Caco-2 (cell line): ENCODE results near the gene THSD8. TPM values are rescaled to one million over a fixed set of nuclear protein-coding genes. Genes with fewer than 3 reads are reported as not detected.
"Not testable (repeated sequence)": the region's sequence is repeated elsewhere in the genome, so short reads cannot be mapped to it uniquely, and the experiment has no call there.

ENCODE experiments used
- BruUV-seq: library from RNA; stranded (reverse); fragments of 400-500 nt; replicated peaks from 2 replicates; lab custom pipeline; 2021; lab: Mats Ljungman, UMichigan
- CTCF ChIA-PET: fragments of 300-600 bp; sonication (Branson Sonifier 250); formaldehyde crosslinking; loops from one replicate; lab custom pipeline; 2022; ENCODE audit warnings: antibody characterized with exemption; lab: Charles Lee
- POLR2A ChIA-PET: fragments of 300-600 bp; sonication (Branson Sonifier 250); formaldehyde crosslinking; loops from one replicate; lab custom pipeline; 2022; ENCODE audit warnings: antibody characterized with exemption; lab: Charles Lee
- DNase-seq, 2 experiments: peaks; one replicate each; pipeline versions ENCODE4 v3.0.0 to v3.0.0-alpha.2; 2020 to 2022
- H3K27me3 ChIP-seq: replicated peaks from 2 replicates; pipeline ENCODE4 v1.6.0; 2011; ENCODE audit warnings: low read length; ENCODE audit not compliant: control insufficient read depth, insufficient read depth
- H3K36me3 ChIP-seq: 2 replicates; pipeline ENCODE4 v1.5.1; 2011; ENCODE audit warnings: low read length; ENCODE audit not compliant: control insufficient read depth, insufficient read depth
- H3K4me1 ChIP-seq: fragments of 250-450 bp; sonication (Bioruptor Pico); 2 replicates; pipeline ENCODE4 v1.5.1; 2020; ENCODE audit warnings: mild to moderate bottlenecking
- H3K4me3 ChIP-seq: 2 replicates; pipeline ENCODE4 v1.5.1; 2011; ENCODE audit warnings: low read depth, mild to moderate bottlenecking, control low read depth, low read length
- H3K9me3 ChIP-seq: fragments of 250-450 bp; sonication (Bioruptor Pico); 2 replicates; pipeline ENCODE4 v1.5.1; 2020; ENCODE audit warnings: mild to moderate bottlenecking, moderate library complexity
- H3K27ac Mint-ChIP-seq: one replicate; pipeline ENCODE4 v1.8.0; 2022; ENCODE audit warnings: mixed read lengths; ENCODE audit not compliant: unreplicated experiment
- H3K27me3 Mint-ChIP-seq: one replicate; pipeline ENCODE4 v1.8.0; 2022; ENCODE audit warnings: mixed read lengths; ENCODE audit not compliant: insufficient read depth, unreplicated experiment
- H3K36me3 Mint-ChIP-seq: one replicate; pipeline ENCODE4 v1.8.0; 2022; ENCODE audit warnings: mild to moderate bottlenecking, mixed read lengths; ENCODE audit not compliant: insufficient read depth, unreplicated experiment
- H3K4me1 Mint-ChIP-seq: one replicate; pipeline ENCODE4 v1.8.0; 2022; ENCODE audit warnings: low read depth, mixed read lengths; ENCODE audit not compliant: unreplicated experiment
- H3K4me3 Mint-ChIP-seq: one replicate; pipeline ENCODE4 v1.8.0; 2022; ENCODE audit warnings: mild to moderate bottlenecking, moderate library complexity, mixed read lengths; ENCODE audit not compliant: unreplicated experiment
- H3K9me3 Mint-ChIP-seq: one replicate; pipeline ENCODE4 v1.8.0; 2022; ENCODE audit warnings: mixed read lengths; ENCODE audit not compliant: unreplicated experiment
- intact Hi-C: fragments of 100-400 bp; cut with micrococcal nuclease; formaldehyde crosslinking; loops from one replicate; pipeline ENCODE4 v1.10.0; 2022; ENCODE audit not compliant: unreplicated experiment
- total RNA-seq: library from RNA; stranded (reverse); gene quantifications from 2 replicates; pipeline ENCODE4 v1.2.3, GENCODE V29; 2022
- TF ChIP-seq, protein P1 (sequence below), 2 experiments: fragments of 200-600 bp in 1 of 2; IDR thresholded peaks; 1 replicate in 1 of 2; 2 replicates in 1 of 2; pipeline versions ENCODE4 v1.5.1 to v1.8.0; 2011 to 2022; ENCODE audit warnings: antibody characterized with exemption in 1 of 2, control low read depth in 1 of 2, inconsistent platforms in 1 of 2, low read depth in 1 of 2, low read length in 1 of 2, mild to moderate bottlenecking in 1 of 2, moderate library complexity in 1 of 2; ENCODE audit not compliant: insufficient read depth in 1 of 2, severe bottlenecking in 1 of 2, unreplicated experiment in 1 of 2

The THSD8 gene
- total RNA-seq, 1 experiment from 2014 or later: 25.9 TPM

GRCh38 chr19:12843328-12843727 lies 41.5 kb downstream of the THSD8 start:
- no peak overlapping the region for H3K4me3 ChIP-seq
- TF ChIP-seq, protein P1, sequence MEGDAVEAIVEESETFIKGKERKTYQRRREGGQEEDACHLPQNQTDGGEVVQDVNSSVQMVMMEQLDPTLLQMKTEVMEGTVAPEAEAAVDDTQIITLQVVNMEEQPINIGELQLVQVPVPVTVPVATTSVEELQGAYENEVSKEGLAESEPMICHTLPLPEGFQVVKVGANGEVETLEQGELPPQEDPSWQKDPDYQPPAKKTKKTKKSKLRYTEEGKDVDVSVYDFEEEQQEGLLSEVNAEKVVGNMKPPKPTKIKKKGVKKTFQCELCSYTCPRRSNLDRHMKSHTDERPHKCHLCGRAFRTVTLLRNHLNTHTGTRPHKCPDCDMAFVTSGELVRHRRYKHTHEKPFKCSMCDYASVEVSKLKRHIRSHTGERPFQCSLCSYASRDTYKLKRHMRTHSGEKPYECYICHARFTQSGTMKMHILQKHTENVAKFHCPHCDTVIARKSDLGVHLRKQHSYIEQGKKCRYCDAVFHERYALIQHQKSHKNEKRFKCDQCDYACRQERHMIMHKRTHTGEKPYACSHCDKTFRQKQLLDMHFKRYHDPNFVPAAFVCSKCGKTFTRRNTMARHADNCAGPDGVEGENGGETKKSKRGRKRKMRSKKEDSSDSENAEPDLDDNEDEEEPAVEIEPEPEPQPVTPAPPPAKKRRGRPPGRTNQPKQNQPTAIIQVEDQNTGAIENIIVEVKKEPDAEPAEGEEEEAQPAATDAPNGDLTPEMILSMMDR (IDR thresholded peaks at IDR 0.05; ENCODE audit: insufficient read depth in 1 of 2, low read depth in 1 of 2, low read length in 1 of 2, severe bottlenecking in 1 of 2, unreplicated experiment in 1 of 2): no peak
- ChIA-PET POLR2A (no interaction called here), CTCF (no interaction called here)
- Mint-ChIP-seq H3K4me3 (no peak overlapping the region), H3K36me3 (no peaks in the 10 kb centered on the region), H3K27me3 (peaks cover 6% of the 10 kb centered on the region), H3K9me3 (no peaks in the 10 kb centered on the region), H3K27ac (no peak overlapping the region), H3K4me1 (no peaks in the 10 kb centered on the region)
- no peaks in the 10 kb centered on the region for H3K36me3 ChIP-seq
- H3K27me3 ChIP-seq: no peaks in the 10 kb centered on the region; the same call in 1 of the 2 replicates
- no TSS peak for BruUV-seq
- intact Hi-C loops: no loop called here
- no peaks in the 10 kb centered on the region for H3K9me3 ChIP-seq
- DNase-seq: no peak
- H3K4me1 ChIP-seq: 0 out of 2 replicates have a peak, but pooled peaks cover 2% of the 10 kb centered on the region

GRCh38 chr19:12843999-12844732 lies 42.3 kb downstream of the THSD8 start:
- Histone ChIP-seq H3K4me3 (no peak overlapping the region), H3K36me3 (no peaks in the 10 kb centered on the region), H3K9me3 (no peaks in the 10 kb centered on the region), H3K4me1 (0 out of 2 replicates have a peak, but pooled peaks cover 2% of the 10 kb centered on the region), H3K27me3 (no peaks in the 10 kb centered on the region; the same call in 1 of the 2 replicates)
- peaks cover 4% of the 10 kb centered on the region for H3K27me3 Mint-ChIP-seq
- TF ChIP-seq, protein P1 (IDR thresholded peaks at IDR 0.05; ENCODE audit: insufficient read depth in 1 of 2, low read depth in 1 of 2, low read length in 1 of 2, severe bottlenecking in 1 of 2, unreplicated experiment in 1 of 2): no peak
- no TSS peak for BruUV-seq
- H3K27ac Mint-ChIP-seq: no peak overlapping the region
- H3K4me1 Mint-ChIP-seq: no peaks in the 10 kb centered on the region
- CTCF ChIA-PET: no interaction called here
- POLR2A ChIA-PET: no interaction called here
- DNase-seq: no peak
- no peaks in the 10 kb centered on the region for H3K36me3 Mint-ChIP-seq
- H3K4me3 Mint-ChIP-seq: no peak overlapping the region
- intact Hi-C loops: no loop called here
- H3K9me3 Mint-ChIP-seq: no peaks in the 10 kb centered on the region

DNA sequence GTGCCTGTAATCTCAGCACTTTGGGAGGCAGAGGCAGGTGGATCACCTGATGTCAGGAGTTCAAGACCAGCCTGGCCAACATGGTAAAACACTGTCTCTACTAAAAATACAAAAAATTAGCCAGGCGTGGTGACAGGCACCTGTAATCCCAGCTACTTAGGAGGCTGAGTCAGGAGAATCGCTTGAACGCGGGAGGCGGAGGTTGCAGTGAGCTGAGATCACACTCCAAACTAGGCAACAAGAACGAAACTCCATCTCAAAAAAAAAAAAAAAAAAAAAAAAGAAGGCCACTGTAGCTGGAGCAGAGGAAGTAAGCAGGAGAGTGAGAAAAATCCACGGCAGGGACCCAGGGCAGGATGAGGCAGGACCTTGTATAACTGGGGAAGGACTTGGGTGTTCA lies 44.7 kb downstream of the THSD8 start:
- intact Hi-C loops: loop anchor here (5.0 kb wide), 1 partner anchor 84 kb away; no protein-coding TSS in a partner anchor
- BruUV-seq, H3K4me3 Mint-ChIP-seq, POLR2A ChIA-PET, H3K4me1 ChIP-seq, H3K4me1 Mint-ChIP-seq, H3K9me3 Mint-ChIP-seq, H3K27me3 ChIP-seq, H3K27me3 Mint-ChIP-seq, H3K27ac Mint-ChIP-seq, H3K4me3 ChIP-seq, H3K9me3 ChIP-seq, H3K36me3 ChIP-seq, H3K36me3 Mint-ChIP-seq, DNase-seq: not testable (repeated sequence)
- CTCF ChIA-PET: interaction anchor here (0.6 to 2.6 kb wide), 5 partner anchors 26 to 170 kb away, joined by 3 to 15 read pairs (median 7); partner anchors contain the start of gene RNASEH2A
